ENCODE results near the gene RIPOR1. TPM values are rescaled to one million over a fixed set of nuclear protein-coding genes. Genes with fewer than 3 reads are reported as not detected.
"Not testable (repeated sequence)": the region's sequence is repeated elsewhere in the genome, so short reads cannot be mapped to it uniquely, and the experiment has no call there.

The RIPOR1 gene, protein sequence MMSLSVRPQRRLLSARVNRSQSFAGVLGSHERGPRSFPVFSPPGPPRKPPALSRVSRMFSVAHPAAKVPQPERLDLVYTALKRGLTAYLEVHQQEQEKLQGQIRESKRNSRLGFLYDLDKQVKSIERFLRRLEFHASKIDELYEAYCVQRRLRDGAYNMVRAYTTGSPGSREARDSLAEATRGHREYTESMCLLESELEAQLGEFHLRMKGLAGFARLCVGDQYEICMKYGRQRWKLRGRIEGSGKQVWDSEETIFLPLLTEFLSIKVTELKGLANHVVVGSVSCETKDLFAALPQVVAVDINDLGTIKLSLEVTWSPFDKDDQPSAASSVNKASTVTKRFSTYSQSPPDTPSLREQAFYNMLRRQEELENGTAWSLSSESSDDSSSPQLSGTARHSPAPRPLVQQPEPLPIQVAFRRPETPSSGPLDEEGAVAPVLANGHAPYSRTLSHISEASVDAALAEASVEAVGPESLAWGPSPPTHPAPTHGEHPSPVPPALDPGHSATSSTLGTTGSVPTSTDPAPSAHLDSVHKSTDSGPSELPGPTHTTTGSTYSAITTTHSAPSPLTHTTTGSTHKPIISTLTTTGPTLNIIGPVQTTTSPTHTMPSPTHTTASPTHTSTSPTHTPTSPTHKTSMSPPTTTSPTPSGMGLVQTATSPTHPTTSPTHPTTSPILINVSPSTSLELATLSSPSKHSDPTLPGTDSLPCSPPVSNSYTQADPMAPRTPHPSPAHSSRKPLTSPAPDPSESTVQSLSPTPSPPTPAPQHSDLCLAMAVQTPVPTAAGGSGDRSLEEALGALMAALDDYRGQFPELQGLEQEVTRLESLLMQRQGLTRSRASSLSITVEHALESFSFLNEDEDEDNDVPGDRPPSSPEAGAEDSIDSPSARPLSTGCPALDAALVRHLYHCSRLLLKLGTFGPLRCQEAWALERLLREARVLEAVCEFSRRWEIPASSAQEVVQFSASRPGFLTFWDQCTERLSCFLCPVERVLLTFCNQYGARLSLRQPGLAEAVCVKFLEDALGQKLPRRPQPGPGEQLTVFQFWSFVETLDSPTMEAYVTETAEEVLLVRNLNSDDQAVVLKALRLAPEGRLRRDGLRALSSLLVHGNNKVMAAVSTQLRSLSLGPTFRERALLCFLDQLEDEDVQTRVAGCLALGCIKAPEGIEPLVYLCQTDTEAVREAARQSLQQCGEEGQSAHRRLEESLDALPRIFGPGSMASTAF
- total RNA-seq, result 10 to 100 TPM; 50.1 to 57.2 TPM
- 1 to 10 TPM; 1.5 to 3.0 (median 2.3) TPM for polyA plus RNA-seq
- total RNA-seq, result 5.0 to 22.2 (median 6.7) reads per million in 6 experiments

DNA sequence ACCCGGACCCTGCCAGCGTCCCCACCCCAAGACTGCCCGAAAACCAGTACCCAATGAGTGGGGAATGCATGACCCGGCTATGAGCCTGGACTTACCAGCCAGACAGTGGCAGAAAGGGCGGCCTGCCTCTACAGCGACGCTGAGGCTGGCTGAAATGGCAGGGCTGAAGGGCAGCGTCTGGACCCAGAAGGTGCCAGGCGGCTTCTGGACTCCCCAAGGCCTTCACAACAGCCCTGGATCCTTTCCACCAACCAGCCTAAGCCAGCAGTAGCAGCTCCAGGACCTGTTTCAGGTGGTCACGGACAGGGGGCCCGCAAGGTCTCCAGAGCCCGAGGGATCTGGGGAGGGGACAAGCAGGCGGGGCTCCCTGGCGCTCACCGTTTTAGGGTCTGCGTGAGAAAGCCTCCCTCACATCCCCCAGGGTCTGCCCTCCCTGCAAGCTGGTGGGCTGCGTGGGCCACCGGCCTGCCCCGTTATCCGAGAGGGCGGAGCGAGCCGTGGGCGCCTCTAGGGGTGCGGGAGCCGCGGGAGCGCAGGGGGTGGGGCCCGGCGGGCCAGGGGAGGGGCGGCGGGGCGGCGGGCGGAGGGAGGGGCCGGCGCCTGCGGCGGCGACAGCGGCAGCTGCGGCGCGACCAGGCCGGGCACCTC lies at the start of gene RIPOR1:
RIPOR1 (plus strand) TSS at position 608 of the 648 bp plus-strand sequence. CDS start 9,618 bp downstream, outside the sequence.
- peak; percentile 73 for ATAC-seq
- POLR2A ChIA-PET, result interaction anchor here (1.2 to 3.6 kb wide), 7 partner anchors 7 to 139 kb away, joined by 4 to 24 read pairs (median 8); partner anchors contain the start of genes ACD, C16orf86, CTCF and ENKD1
- H3K27ac Mint-ChIP-seq, result peak within 1 kb of the TSS in 6 of 10 donors; percentile 57 to 82 (median 80)

DNA sequence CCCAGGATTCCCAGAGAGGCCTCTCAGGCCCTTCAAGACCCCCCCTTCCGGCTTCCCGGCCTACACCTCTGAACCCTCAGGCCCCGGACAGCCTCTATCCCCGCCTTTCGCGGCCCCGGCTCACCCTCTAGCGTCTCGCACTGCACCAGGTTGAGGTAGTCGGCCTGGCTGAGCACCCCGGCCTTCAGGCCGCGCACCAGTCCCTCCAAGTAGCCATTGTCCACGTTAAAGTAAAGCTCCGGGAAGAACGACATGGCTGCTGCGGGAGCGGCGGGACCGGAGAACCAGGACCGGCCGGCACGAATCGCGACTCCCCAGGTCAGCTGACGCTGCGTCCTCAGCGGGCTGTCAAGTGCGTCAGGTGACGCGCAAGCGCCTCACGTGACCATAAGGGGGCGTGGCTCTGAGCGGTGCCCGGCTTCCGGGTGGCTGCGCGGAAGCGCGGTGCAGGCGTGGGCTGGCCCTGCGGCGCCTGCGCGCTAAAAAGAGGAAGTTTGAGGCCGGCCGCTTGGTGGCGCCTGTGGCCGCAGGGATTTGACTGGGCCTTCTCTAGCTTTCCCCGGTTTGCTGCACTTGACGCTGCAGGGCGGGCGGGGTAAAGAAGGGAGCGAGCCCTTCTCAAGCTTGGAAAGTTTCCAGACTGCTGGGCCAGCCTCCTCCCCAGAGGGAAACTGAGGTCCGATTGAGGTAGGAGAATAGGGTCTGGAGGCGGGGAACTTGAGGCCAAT lies 47.6 kb upstream of the RIPOR1 start, which contains the start of gene ATP6V0D1:
ATP6V0D1 (minus strand) TSS at position 325 of the 728 bp plus-strand sequence; CDS start at position 254, 71 bp downstream.
- peak; percentile 83 to 91 for ATAC-seq
- POLR2A ChIA-PET, result interaction anchor here (0.6 to 2.9 kb wide), 22 partner anchors 11 to 455 kb away, joined by 3 to 33 read pairs (median 4); partner anchors contain the start of genes ACD, CENPT, CTCF and NUTF2

More for the DNA sequence above, at the start of gene RIPOR1:
- H3K4me1 Mint-ChIP-seq, result peaks cover 20 to 33% (median 26%) of the 10 kb centered on the region in 4 donors
- DNase-seq, result peak in 7 of 10 donors; percentile 20 to 65 (median 48)
- H3K36me3 Mint-ChIP-seq, result no peaks in the 10 kb centered on the region
- peak within 1 kb of the TSS; percentile 65 to 89 (median 84) for H3K4me3 Mint-ChIP-seq
- no peaks in the 10 kb centered on the region for H3K9me3 Mint-ChIP-seq
- H3K27me3 Mint-ChIP-seq, result peaks cover 0 to 24% (median 6%) of the 10 kb centered on the region in 5 donors

DNA sequence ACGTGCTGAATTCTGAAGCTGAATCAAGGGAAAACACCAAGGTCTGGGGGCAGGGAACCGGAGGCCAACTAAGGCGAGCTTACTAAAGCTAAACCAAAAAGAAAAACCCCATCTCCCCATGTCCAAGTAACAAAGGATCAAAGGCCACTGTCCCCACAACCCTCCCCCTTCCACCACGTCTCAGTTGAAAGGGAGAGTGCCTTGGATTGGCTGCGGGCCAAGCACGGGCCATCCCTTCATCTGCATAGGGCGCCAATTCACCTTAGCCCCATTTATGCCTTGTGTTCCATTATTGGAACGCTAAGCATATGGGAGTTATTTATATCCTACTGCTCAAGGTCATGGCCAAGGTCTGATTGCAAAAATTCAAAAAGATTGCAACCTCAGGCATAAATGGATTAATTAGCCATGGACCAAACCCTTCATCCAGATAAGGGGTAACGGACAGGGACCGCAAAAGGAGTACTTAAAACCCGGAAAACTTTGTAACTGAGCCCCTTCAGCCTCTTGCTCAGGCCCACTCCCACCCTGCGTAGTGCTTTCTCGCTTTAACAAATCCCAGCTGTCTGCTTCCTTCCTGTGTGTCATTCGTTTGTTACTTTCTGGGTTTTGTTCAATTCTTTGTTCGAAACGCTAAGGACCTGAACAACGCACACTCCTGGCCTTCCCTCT lies 46.9 kb upstream of the RIPOR1 start:
- peaks cover 18 to 64% (median 50%) of the 10 kb centered on the region in 4 donors for H3K4me1 Mint-ChIP-seq

More for the DNA sequence above, 47.6 kb upstream of the RIPOR1 start, which contains the start of gene ATP6V0D1:
- Mint-ChIP-seq H3K4me3 (peak within 1 kb of the TSS; percentile 95 to 100 (median 98)), H3K27ac (peak within 1 kb of the TSS; percentile 89 to 100 (median 98)), H3K4me1 (peaks cover 18 to 70% (median 53%) of the 10 kb centered on the region in 4 donors), H3K27me3 (no peaks in the 10 kb centered on the region), H3K36me3 (peaks cover 0 to 21% (median 4%) of the 10 kb centered on the region in 3 donors), H3K9me3 (no peaks in the 10 kb centered on the region)
- DNase-seq, result peak; percentile 97 to 99 (median 98)

DNA sequence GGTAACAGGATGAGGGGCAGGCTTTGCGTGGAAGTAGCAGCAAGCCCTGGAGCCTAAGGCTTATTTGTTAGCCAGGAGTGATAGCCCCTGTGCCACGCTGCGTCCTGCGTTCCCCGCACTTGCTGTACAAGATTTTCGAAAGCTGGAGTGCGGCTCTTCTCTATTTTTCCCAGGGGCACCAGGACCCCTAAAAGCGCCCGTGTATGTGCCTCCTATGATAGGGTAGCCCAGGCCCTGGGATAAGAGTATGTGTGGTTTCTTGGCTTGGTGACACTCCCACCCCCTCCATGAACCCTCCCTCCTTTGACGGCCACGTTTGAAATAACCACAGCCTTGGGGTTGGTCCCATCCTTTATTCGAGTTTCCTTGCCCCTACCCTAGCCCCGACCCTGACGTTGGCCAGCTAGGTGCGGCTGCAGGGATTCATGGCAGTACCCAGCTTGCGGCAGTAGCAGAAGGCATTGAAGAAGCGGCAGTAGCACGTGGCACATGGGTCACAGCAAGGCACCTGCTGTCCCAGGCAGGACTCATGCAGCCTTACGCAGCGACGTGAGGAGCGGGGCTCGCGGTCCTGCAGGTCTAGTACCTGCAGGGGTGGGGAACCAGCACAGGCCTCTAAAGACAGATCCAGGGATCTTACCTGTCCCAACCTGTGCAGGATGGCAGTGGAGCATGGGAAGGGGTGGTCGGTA lies 46.2 kb upstream of the RIPOR1 start:
- no peak for ATAC-seq
- Mint-ChIP-seq H3K9me3 (no peaks in the 10 kb centered on the region), H3K36me3 (peaks cover 0 to 27% (median 2%) of the 10 kb centered on the region in 3 donors), H3K4me3 (peak overlapping the region; percentile 95 to 100 (median 98)), H3K27ac (peak overlapping the region; percentile 89 to 100 (median 98)), H3K27me3 (no peaks in the 10 kb centered on the region), H3K4me1 (peaks cover 18 to 59% (median 47%) of the 10 kb centered on the region in 4 donors)
- POLR2A ChIA-PET, result interaction anchor here (0.6 to 2.9 kb wide), 8 partner anchors 9 to 648 kb away, joined by 3 to 33 read pairs (median 8); partner anchors contain the start of gene CTCF
- DNase-seq, result no peak

More for the DNA sequence above, 46.9 kb upstream of the RIPOR1 start:
- H3K9me3 Mint-ChIP-seq, result no peaks in the 10 kb centered on the region
- POLR2A ChIA-PET, result interaction anchor here (0.6 to 2.9 kb wide), 21 partner anchors 10 to 455 kb away, joined by 3 to 33 read pairs (median 4); partner anchors contain the start of genes ACD, CENPT, CTCF and NUTF2
- peak overlapping the region; percentile 89 to 100 (median 98) for H3K27ac Mint-ChIP-seq
- no peaks in the 10 kb centered on the region for H3K27me3 Mint-ChIP-seq
- peak in 1 of 2 donors; percentile 15 for ATAC-seq
- DNase-seq, result peak in 6 of 10 donors; percentile 14 to 73 (median 38)
- H3K4me3 Mint-ChIP-seq, result peak overlapping the region; percentile 95 to 100 (median 98)
- H3K36me3 Mint-ChIP-seq, result peaks cover 0 to 25% (median 4%) of the 10 kb centered on the region in 3 donors

DNA sequence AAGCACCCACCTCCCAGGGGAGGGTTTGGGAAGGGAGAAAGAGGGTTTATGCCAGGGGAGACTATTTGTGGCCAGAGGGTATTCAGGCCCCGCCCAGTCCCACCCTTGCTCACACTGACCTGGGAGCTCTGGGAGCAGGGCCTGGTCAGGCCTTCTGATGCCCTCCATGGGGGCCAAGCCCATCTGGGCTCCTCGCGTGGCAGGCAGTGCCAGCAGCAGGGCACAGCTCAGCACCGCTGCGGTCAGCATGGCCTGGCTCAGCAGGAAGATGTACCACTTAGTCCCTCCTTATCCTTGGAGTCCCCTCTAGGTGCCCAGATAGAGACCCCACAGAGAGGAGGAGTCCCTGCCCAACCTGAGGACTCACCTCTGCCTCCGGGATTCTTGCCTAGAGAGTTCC lies 45.5 kb upstream of the RIPOR1 start, which contains the start of gene AGRP:
AGRP (minus strand) TSS at position 398 of the 400 bp plus-strand sequence; CDS start at position 249, 149 bp downstream.
- H3K4me3 Mint-ChIP-seq, result peak within 1 kb of the TSS; percentile 95 to 100 (median 98)
- no peak for ATAC-seq
- H3K27ac Mint-ChIP-seq, result peak within 1 kb of the TSS; percentile 79 to 100 (median 98)
- DNase-seq, result no peak
- no peaks in the 10 kb centered on the region for H3K9me3 Mint-ChIP-seq
- no peaks in the 10 kb centered on the region for H3K27me3 Mint-ChIP-seq
- POLR2A ChIA-PET, result interaction anchor here (0.6 to 1.6 kb wide), 2 partner anchors 8 to 36 kb away, joined by 6 to 12 read pairs; no protein-coding TSS in a partner anchor
- peaks cover 0 to 30% (median 2%) of the 10 kb centered on the region in 3 donors for H3K36me3 Mint-ChIP-seq
- H3K4me1 Mint-ChIP-seq, result peaks cover 15 to 56% (median 40%) of the 10 kb centered on the region in 4 donors

DNA sequence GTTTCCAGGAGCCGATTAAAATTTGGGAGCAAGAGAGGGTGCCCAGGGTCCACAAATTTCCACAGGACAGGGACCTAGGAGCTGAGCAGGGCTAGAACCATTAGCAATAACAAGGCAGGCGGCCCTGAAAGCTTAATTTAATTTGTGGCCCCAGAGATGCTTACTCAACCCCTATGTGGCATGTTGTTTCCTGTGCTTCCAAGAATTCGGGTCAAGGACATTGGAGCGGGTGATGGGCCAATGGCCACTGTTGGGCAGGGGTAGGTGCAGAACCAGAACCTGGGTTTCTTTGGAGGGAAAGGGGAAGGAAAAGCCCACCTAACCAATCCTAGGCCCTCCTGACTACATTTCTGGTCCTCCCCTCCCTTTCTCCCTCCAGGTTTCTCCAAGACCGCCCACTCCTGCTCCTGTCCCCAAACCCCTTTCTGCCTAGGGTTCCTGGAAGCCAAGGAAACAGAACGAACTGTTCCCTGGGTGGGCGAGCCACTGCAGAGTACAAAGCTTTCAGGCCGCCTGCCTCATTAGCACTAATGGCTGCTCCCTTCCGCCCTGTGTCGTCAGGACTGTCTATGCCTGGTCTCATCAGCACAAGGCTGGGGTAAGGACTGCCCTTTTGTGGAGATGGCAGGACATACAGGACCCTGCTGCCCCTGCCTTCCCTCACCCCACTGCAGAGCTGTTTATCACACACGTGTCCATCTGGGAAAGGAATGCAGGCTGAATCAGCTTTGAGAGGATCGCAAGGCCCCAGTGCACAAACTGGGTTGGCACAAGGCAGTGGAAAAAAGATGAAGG lies 44.7 kb upstream of the RIPOR1 start:
- Mint-ChIP-seq H3K36me3 (peaks cover 0 to 30% (median 2%) of the 10 kb centered on the region in 3 donors), H3K9me3 (no peaks in the 10 kb centered on the region), H3K4me1 (peaks cover 15 to 54% (median 37%) of the 10 kb centered on the region in 4 donors), H3K27ac (peak overlapping the region in 6 of 10 donors; percentile 17 to 80 (median 56)), H3K27me3 (no peaks in the 10 kb centered on the region), H3K4me3 (peak overlapping the region in 2 of 10 donors; percentile 20 to 45)
- DNase-seq (no peak), ATAC-seq (no peak)
- POLR2A ChIA-PET, result interaction anchor here (0.6 to 1.6 kb wide), 2 partner anchors 8 to 35 kb away, joined by 6 to 12 read pairs; no protein-coding TSS in a partner anchor

DNA sequence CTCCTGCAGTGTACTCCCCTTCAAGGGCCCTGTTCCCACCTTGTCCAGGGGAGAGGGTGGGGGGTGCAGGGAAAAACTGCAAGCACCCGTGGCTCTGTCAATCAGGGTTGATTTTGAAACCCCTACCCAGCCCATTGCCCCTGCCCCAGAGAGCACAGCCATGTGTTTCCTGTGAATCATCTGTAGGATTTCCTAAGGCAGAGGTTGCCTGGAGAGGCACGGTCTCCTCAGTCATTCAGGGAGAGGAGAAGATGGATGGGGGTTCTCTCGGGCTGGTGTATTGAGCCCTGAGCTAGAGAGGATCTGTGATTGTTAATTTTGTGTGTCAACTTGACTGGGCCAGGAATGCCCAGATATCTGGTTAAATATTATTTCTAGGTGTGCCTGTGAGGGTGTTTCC lies 41.8 kb upstream of the RIPOR1 start:
- ATAC-seq, result no peak
- POLR2A ChIA-PET, result no interaction called here
- Mint-ChIP-seq H3K27ac (peak overlapping the region in 4 of 10 donors; percentile 40 to 53 (median 42)), H3K27me3 (no peaks in the 10 kb centered on the region), H3K9me3 (no peaks in the 10 kb centered on the region), H3K4me3 (no peak overlapping the region), H3K36me3 (peaks cover 0 to 32% (median 4%) of the 10 kb centered on the region in 3 donors), H3K4me1 (peaks cover 12 to 60% (median 23%) of the 10 kb centered on the region in 4 donors)
- no peak for DNase-seq

DNA sequence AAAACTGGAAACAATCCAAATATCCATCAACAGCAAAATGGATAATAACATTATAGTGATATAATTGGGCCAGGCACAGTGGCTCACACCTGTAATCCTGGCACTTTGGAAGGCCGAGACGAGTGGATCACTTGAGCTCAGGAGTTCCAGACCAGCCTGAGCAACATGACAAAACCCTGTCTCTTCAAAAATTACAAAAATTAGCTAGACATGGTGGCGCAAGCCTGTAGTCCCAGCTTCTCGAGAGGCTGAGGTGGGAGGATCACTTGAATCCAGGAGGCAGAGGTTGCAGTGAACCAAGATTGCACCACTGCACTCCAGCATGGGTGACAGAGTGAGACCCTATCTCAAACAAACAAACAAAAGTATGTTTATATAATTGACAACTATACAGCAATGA lies 41.1 kb upstream of the RIPOR1 start:
- H3K4me3 Mint-ChIP-seq, ATAC-seq, H3K27me3 Mint-ChIP-seq, DNase-seq, H3K9me3 Mint-ChIP-seq: not testable (repeated sequence)
- POLR2A ChIA-PET, result interaction anchor here (1.1 kb wide), 1 partner anchor 33 kb away, joined by 4 read pairs; no protein-coding TSS in a partner anchor
- Mint-ChIP-seq H3K36me3 (peaks cover 0 to 32% (median 5%) of the 10 kb centered on the region in 3 donors), H3K27ac (peak overlapping the region in 3 of 10 donors; percentile 11 to 78 (median 72)), H3K4me1 (peaks cover 4 to 54% (median 16%) of the 10 kb centered on the region in 4 donors)

Measured in naive thymus-derived CD8-positive, alpha-beta T cell (primary cell).